Loucy (cell line): ENCODE data around the gene SLC35F3.

Source experiments
- EZH2phosphoT487 ChIP-seq: fragments of 200-600 bp; IDR thresholded peaks from 2 replicates; pipeline ENCODE4 v1.6.1; 2018; ENCODE audit warnings: antibody characterized with exemption, mild to moderate bottlenecking, moderate library complexity, borderline replicate concordance
- TF ChIP-seq, protein P1 (sequence below): fragments of 200-600 bp; sonication (generic); conservative IDR thresholded peaks from 2 replicates; pipeline ENCODE4 v1.5.1; 2014; ENCODE audit warnings: mild to moderate bottlenecking, antibody characterized with exemption, low read length

DNA sequence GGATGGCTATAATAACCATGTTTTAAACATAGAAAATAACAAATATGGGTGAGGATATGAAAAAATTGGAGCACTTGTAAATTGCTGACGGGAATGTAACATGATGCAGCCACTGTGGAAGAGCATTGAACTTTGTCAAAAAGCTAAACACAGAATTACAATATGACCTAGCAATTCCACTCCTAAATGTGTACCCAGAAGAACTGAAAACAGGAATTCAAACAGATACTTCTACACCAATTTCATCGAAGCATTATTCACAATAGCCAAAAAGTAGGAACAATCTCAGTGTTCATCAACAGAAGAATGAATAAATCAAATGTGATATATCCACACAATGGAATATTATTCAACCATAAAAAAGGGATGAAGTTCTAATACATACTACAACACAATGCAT, 436.1 kb downstream of the SLC35F3 start:
- TF ChIP-seq, protein P1, sequence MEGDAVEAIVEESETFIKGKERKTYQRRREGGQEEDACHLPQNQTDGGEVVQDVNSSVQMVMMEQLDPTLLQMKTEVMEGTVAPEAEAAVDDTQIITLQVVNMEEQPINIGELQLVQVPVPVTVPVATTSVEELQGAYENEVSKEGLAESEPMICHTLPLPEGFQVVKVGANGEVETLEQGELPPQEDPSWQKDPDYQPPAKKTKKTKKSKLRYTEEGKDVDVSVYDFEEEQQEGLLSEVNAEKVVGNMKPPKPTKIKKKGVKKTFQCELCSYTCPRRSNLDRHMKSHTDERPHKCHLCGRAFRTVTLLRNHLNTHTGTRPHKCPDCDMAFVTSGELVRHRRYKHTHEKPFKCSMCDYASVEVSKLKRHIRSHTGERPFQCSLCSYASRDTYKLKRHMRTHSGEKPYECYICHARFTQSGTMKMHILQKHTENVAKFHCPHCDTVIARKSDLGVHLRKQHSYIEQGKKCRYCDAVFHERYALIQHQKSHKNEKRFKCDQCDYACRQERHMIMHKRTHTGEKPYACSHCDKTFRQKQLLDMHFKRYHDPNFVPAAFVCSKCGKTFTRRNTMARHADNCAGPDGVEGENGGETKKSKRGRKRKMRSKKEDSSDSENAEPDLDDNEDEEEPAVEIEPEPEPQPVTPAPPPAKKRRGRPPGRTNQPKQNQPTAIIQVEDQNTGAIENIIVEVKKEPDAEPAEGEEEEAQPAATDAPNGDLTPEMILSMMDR = no peak
- TF ChIP-seq EZH2phosphoT487 = no peak
